Cerebellar cortex (tissue), 1 donor: ENCODE measurements around the gene NEK6.

Source experiments
- DNase-seq: peaks from one replicate; pipeline ENCODE4 v3.0.0-alpha.2; 2015; ENCODE audit warnings: low spot score

The NEK6 gene

GRCh38 chr9:124296796-124297550 is 39.2 kb downstream of the NEK6 start:
- DNase-seq, result no peak

DNA sequence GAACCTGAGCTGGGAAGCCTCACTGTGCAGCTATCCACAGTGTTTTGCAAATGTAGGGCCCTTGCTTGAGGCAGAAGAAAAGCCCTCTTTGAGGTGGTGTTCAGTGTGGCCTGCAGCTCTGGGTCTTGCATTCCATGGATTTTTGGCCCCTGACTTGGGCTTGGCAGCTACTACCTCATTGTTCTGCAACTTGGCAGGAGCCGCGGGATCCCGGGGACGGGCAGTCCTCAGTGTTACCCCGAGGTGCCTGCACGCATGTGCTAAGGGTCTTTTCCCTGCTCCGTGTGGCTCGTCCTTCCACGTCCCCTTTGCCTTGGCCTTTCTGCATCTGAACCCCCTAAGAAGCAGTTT is 39.8 kb downstream of the NEK6 start:
- DNase-seq, result peak; percentile 14

DNA sequence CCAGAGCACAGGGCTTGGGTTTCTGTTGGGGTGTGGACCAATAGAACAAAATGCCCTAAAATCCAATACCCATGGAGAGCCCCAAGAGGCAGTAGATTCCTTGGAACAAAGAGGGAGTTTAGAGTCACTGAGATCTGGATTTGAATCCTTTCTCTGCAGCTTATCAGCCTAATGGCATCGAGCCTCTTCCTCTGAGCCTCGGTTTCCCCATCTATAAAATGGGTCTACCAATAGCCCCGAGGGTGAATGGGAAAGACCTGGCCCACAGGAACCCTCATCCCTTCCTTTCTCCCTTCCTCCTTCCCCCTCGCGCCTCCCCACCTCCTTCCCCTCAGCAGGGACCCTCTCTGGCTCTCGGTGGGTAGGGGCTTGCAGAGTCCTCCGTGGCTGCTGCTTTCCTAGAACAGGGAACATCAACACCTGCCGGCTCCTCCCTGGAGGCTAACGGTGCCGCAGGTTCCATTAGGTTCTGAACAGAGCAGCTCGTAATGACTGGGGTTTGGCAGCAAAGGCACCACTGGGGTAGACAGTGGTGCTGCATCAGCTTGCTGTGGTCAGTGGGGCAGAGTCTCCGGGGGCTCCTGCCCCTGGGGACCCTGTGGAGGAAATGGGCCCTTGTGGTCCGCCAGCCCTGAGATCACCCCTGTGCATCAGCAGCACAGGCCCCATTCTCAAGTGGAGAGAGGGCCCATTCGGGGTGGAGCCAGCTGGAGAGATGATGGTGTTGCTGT is 40.3 kb downstream of the NEK6 start:
- no peak for DNase-seq

DNA sequence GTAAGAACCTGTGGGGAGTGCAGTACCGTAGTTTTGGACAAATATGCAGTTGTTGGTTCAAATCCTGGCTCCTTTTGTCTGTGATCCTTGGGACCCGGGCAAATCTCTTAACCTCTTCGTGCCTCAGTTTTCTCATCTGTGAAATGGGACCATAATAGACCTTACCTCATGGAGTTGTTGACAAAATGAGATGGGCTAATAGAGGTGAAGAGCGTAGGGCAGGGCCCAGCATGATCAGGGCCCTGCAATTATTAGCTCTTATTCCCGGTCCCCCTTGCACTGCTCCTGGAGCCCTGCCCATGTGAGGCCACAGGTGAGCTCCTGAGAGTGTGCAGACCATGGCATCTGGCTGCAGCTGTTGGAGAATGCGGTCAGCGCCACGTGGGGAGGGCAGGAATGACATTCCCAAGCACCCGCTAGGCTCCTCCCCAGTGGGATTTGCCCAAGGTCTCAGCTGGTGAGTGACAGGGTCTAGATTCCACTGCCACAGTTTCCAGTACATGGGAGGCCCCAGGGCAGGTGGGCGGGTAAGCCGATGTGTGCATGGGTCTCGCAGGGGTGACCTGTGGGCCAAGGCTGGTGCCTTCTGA is 41.0 kb downstream of the NEK6 start:
- no peak for DNase-seq

DNA sequence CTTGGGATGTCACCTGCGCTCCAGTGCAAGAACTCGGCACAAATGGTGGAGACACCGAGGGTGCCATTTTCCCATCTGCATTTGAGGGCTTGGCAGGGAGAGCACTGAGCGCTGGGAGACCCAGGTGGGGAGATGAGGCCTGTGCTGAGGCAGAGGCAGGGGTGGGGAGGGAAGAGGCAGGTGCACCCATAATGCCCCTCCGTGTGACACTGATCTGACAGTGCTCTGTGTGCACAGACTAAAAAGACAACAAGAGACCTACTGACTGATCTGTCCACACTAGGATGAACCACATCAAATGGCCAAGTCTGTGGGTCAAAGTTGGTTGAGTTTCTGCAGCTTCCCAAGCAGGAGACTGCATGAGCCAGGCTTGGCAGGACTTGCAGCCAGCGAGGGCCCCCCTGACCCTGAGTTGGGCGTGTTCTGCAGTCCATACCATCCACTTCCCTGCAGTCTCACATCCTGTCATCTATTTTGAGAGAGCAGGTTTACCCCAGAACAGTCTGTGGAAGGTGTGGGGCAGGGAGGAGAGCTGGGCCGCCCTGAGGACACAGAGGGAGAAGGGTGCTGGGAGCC is 41.9 kb downstream of the NEK6 start:
- no peak for DNase-seq

- no peak for DNase-seq
Measured at GRCh38 chr9:124300312-124300711, 42.6 kb downstream of the NEK6 start.

GRCh38 chr9:124302921-124303320 is 45.2 kb downstream of the NEK6 start:
- no peak for DNase-seq

DNA sequence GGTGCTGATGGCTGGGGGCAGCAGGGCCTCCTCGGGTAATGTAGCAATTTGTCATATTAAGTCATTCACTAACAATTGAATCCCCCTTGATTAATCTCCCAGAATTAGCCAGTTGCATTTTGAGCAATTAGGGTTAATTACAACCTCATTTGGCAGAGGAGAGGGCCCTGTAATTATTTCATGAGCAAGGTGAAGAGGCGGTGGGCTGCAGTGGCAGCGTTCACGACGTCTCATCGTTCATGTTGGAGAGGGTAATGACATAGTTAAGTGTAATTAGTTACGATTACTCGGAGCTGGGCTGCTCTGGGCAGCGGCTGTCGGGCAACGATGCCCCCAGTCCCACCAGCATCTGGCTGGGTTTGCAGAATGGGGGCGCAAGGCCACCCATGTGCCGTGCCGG is 46.0 kb downstream of the NEK6 start:
- no peak for DNase-seq

DNA sequence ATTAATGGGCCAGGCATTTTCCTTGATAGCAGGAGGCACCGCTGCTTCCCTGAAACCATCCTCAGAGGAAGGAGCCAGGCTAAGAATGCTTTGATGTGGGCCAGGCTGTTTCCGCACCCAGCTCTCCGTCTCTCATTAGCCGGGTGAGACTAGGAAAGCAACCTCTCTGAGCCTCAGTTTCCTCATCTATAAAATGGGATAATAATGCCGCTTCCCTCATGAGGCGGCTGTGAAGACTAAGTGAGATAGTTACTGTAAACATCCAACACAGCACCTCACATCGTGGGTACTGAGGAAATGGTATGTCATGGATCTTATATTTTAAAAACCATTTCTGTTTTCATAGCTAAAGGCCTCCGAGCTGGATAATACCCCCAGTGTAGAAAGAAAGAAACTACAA is 46.5 kb downstream of the NEK6 start:
- no peak for DNase-seq

DNA sequence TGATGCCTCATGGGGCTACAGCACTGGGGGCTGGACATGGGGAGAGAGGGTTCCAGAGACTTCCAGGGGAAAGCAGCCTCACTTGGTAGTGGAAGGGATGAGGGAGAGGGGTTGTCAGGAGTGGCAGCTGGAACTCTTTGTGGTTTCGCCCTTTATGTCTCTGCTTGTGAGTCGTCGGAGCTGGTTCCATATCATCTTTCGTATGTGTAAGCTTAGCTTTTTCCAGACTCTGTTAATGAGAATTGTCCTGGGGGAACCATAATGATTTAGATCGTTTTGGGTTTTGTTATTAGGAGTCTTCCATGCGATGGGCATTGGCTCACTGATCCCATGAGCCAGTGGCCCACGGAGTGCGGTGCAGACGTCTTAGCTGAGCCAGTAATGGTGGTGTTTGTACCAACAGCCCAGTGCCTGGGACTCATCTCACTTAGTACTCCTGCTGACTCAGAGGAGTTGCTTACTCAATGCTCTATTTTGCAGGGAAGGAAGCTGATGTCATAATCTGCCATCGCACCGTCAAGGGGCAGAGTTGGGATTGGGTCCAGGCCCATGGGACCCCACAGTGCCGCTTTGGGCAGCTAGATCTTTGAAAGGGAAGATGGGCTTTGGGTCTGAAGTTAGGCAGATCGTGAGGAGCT is 48.5 kb downstream of the NEK6 start:
- no peak for DNase-seq

DNA sequence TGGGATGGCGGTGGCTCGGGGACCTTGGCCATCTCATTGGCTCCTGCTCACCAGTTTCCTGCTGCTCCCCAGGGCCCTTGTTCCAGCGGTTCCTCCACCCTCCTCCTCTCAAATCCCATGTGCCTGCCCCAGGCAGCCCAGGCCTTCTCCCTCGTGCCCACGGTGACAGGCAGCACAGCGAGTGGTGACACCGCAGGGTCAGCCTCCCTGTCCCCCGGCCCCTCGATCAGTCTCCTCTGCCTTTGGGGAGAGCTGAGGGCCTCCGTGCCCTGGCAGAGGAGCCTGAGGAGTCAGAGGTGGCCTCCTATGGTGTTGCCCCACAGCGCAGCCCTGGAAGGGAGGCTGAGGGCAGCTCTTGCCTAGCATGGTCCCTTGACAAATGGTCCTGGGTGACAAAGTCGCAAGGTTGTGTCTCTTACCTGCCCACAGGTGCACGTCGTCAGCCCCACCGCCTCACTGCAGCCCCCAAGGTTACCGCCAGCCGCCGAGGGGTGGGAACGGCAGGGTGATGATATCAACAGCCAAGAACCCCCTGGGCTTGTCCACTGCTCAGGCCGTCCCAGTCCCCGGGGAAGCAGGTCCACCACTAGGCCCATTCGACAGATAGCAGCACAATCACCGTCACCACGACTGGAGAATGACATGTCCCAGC is 49.8 kb downstream of the NEK6 start:
- DNase-seq, result no peak

DNA sequence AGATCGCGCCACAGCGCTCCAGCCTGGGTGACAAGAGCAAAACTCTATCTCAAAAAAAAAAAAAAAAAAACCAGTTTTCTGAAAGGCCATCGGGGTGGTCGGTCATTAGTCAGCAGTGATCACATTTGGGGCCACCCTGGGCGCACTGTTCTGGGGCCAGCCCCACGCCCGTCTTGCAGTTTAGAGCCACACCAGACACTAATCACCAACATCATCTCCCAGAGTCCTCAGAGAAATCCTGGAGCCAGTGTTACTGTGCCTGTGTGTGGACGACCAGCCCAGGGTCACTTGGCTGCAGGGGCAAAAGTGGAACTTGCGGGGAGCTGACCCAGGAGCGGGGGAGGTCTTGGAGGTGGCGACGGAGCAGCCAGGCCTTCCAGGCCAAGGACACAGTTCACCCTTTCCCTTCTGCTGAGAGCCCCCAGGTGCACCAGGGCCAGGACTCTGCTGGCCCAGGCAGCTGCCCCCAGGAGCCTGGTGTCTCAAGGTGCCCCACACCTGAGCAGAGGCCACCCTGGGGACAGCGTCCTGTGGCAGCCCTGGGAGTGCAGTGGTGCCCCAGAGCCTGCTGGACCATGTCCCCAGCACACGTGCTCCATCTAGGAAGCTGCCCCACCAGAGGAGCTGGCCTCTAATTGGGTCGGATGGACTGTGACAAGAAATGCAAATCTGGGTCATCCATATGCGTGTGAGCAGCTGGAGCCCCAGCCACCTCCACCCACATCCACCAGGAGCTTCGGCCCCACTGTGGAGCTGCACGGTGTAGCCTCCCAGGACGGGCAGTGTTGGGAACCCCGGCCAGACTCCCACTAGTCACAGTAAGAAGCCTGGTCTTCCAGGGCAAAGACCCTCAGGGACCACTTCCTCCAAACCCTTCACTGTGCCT is 51.1 kb downstream of the NEK6 start:
- DNase-seq, result no peak

DNA sequence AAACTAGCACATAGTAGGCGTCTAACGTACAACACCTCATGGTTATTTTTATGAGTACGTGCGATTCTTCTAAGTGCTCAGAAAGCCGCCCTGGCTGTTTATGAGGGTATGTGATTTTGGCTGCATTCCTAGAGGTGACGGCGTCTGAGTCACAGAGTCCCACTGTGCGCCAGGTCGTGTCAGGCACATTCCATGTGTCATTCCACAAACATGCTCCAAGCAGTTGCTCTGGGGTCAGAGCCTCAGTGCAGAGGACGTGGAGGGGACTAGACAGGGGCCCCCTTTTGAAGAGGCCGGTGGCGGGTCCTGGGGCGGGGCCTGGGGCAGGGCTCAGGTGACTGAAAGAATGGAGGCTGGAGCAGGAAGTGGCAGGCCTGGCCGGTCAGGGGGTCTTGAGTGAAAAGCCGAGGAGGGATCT is 51.9 kb downstream of the NEK6 start:
- DNase-seq, result peak; percentile 23

- no peak for DNase-seq
Measured at GRCh38 chr9:124311283-124311682, 53.5 kb downstream of the NEK6 start.

- no peak for DNase-seq
Measured at GRCh38 chr9:124312290-124313265, 54.8 kb downstream of the NEK6 start.

- no peak for DNase-seq
Measured at GRCh38 chr9:124313940-124314339, 56.2 kb downstream of the NEK6 start.

- no peak for DNase-seq
Measured at GRCh38 chr9:124315882-124316281, 58.1 kb downstream of the NEK6 start.

GRCh38 chr9:124320062-124320973 is 62.6 kb downstream of the NEK6 start:
- DNase-seq, result peak; percentile 53

GRCh38 chr9:124321416-124321815 is 63.7 kb downstream of the NEK6 start:
- DNase-seq, result no peak
